T follicular helper cell (primary cell): ENCODE measurements around the gene ADGRA3.
"Not testable (repeated sequence)": the region's sequence is repeated elsewhere in the genome, so short reads cannot be mapped to it uniquely, and the experiment has no call there.

Experiments
- DNase-seq: peaks from one replicate; pipeline ENCODE4 v3.0.0-alpha.2; 2020; ENCODE audit warnings: low read depth

ADGRA3 gene

GRCh38 chr4:22440999-22441398 is 74.9 kb downstream of the ADGRA3 start:
- no peak for DNase-seq

- no peak for DNase-seq
Observed at GRCh38 chr4:22439947-22440346, 75.9 kb downstream of the ADGRA3 start.

- no peak for DNase-seq
Observed at GRCh38 chr4:22435652-22436051, 80.2 kb downstream of the ADGRA3 start.

GRCh38 chr4:22434895-22435294 is 81.0 kb downstream of the ADGRA3 start:
- no peak for DNase-seq

- DNase-seq: no peak
Observed at GRCh38 chr4:22430626-22431025, 85.2 kb downstream of the ADGRA3 start.

GRCh38 chr4:22428441-22428840 is 87.4 kb downstream of the ADGRA3 start:
- no peak for DNase-seq

- no peak for DNase-seq
Observed at GRCh38 chr4:22427675-22428074, 88.2 kb downstream of the ADGRA3 start.

GRCh38 chr4:22420291-22420690 is 95.6 kb downstream of the ADGRA3 start:
- DNase-seq: no peak

GRCh38 chr4:22417408-22417807 is 98.5 kb downstream of the ADGRA3 start:
- no peak for DNase-seq

GRCh38 chr4:22416403-22416802 is 99.5 kb downstream of the ADGRA3 start:
- DNase-seq: no peak

GRCh38 chr4:22414833-22415232 is 101.0 kb downstream of the ADGRA3 start:
- no peak for DNase-seq

GRCh38 chr4:22413471-22413870 is 102.4 kb downstream of the ADGRA3 start:
- DNase-seq: no peak

GRCh38 chr4:22412013-22412412 is 103.9 kb downstream of the ADGRA3 start:
- no peak for DNase-seq

- no peak for DNase-seq
Observed at GRCh38 chr4:22410645-22411247, 105.1 kb downstream of the ADGRA3 start.

- no peak for DNase-seq
Observed at GRCh38 chr4:22408474-22408873, 107.4 kb downstream of the ADGRA3 start.

- no peak for DNase-seq
Observed at GRCh38 chr4:22407361-22407760, 108.5 kb downstream of the ADGRA3 start.

- DNase-seq: no peak
Observed at GRCh38 chr4:22398671-22399070, 117.2 kb downstream of the ADGRA3 start.

GRCh38 chr4:22391551-22391950 is 124.3 kb downstream of the ADGRA3 start:
- no peak for DNase-seq

- DNase-seq: no peak
Observed at GRCh38 chr4:22389240-22389870, 126.5 kb downstream of the ADGRA3 start.

GRCh38 chr4:22385611-22386011 is 130.3 kb downstream of the ADGRA3 start:
- DNase-seq: no peak

GRCh38 chr4:22384154-22384553 is 131.7 kb downstream of the ADGRA3 start:
- DNase-seq: no peak

- not testable (repeated sequence) for DNase-seq
Observed at GRCh38 chr4:22382216-22382615, 133.7 kb downstream of the ADGRA3 start.

GRCh38 chr4:22372986-22373385 is 142.9 kb downstream of the ADGRA3 start:
- DNase-seq: no peak
